Measurements from ENCODE around the gene PURA.

Gene PURA

DNA sequence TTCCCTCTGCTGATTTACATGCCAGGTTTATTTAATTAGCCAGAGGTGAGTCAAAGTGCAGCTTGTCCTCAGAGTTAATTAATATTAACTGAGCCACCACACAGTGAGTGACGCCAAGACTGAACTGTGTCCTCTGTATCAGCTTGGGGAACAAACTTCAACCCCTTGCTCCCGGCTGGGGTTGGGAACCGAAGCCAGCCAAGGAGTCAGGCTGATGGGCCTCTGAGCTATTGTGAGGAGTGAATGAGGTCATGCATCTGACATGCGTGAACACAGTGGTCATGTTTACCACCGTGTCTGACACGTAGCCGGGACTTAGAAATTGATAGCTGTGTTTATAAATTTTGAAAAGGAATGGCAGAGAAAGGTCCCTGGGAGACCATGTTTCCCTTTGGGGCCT is 28.9 kb downstream of the PURA start:
- no peak for TF ChIP-seq POLR2A (IDR thresholded peaks at IDR 0.05; ENCODE audit: low read depth, low read length)
- TF ChIP-seq TAF1 (IDR thresholded peaks at IDR 0.05; ENCODE audit: borderline replicate concordance, low read depth, low read length): no peak
- no peak for TF ChIP-seq POLR2AphosphoS5 (IDR thresholded peaks at IDR 0.05; ENCODE audit: low read depth, low read length)
- FAIRE-seq (no peak), DNase-seq (ENCODE audit: insufficient read length) (no peak)

DNA sequence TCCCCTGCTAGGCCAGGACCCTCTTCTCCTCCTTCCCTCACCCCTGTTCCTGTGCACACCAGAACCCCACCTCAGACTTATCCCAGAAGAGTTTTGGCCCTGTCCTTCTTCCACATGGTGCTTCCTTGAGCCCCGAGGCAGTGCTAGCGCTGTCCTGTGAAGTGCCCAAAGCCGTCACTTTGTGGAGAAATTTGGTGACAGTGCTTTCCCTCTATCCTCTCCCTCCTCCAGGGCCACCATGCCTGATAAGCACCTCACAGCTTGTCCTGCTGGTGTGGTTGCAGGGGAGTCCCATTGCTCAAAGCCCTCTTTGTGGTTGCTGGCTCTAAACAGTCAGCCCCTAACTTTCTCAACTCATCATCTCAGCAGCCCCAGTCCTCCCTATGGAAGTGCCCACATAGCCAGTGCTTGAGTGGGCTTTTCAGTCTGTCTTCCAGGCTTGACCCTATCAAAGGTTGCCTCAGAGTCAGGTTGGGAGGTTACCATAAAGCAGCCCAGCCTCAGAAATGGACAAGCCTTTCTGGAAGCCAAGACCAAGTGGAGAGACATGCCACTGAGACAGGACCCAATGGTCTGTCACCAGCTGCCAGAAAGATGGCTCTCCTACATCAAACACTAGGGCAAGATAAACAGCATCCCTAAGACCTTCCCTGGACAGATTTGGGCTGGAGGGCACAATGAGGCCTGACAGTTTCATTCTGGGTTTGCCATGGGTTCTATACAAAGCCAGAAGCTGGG is 29.8 kb downstream of the PURA start:
- DNase-seq (ENCODE audit: insufficient read length) (no peak), FAIRE-seq (no peak)
- no peak for TF ChIP-seq TAF1 (IDR thresholded peaks at IDR 0.05; ENCODE audit: borderline replicate concordance, low read depth, low read length)
- no peak for TF ChIP-seq POLR2A (IDR thresholded peaks at IDR 0.05; ENCODE audit: low read depth, low read length)
- TF ChIP-seq POLR2AphosphoS5 (IDR thresholded peaks at IDR 0.05; ENCODE audit: low read depth, low read length): no peak

DNA sequence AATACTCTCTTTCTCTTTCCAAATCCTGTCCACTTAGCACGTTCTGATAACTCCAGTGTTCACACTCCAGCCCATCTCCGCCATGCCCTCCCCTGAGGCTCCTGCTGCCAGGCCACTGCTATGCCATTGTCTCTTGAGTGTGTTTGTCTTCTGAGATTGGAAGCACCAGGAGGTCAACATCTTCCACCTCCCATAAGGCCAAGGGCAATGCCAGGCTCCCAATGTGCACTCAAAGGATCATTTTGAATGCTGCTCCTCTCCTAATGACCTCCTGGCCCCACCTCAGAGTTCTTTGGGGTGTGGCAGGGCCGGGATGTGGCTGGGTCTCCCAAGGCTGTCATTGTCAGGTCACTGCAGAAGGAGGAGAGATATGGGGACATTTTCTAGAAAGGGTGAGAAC is 31.3 kb downstream of the PURA start:
- DNase-seq (ENCODE audit: insufficient read length) (no peak), FAIRE-seq (no peak)
- TF ChIP-seq POLR2A (IDR thresholded peaks at IDR 0.05; ENCODE audit: low read depth, low read length) (no peak), TAF1 (IDR thresholded peaks at IDR 0.05; ENCODE audit: borderline replicate concordance, low read depth, low read length) (no peak), POLR2AphosphoS5 (IDR thresholded peaks at IDR 0.05; ENCODE audit: low read depth, low read length) (no peak)

DNA sequence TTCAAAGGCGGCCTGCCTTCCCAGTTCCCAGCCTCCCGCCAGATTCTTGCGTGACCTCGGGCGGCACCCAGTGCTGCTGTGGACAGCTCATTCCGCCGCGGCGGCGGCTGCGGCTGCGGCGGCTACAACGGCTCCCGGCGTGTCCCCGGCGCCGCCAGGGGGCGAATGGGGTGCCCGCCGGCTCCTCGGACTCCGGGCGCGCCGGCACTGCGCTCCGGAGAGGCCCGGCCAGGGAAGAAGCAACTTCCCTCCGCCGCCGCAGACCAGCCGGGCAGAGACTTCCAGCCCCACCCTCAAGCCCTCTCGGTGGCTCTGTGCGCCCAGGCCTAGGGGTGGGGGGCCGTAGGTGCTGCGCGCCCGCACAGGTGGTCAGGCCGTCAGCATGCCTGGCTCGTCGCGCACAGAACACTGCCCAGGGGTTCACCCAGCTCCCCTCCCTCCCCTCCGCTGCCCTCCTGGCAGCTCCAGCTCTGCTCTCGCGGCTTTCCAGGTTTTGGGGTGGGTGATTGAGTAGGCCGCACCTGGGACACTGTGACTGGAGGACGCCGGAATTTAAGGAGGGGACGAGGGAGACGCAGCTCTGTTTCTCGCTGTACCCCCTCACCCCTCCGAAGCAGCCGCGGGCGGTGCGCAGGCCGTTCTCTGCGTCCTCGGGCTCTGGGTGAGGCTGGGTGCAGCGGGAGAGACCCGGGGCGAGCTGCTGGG is 32.1 kb downstream of the PURA start:
- TF ChIP-seq TAF1 (IDR thresholded peaks at IDR 0.05; ENCODE audit: borderline replicate concordance, low read depth, low read length): no peak
- FAIRE-seq (peak; percentile 50), DNase-seq (ENCODE audit: insufficient read length) (peak; percentile 73)

DNA sequence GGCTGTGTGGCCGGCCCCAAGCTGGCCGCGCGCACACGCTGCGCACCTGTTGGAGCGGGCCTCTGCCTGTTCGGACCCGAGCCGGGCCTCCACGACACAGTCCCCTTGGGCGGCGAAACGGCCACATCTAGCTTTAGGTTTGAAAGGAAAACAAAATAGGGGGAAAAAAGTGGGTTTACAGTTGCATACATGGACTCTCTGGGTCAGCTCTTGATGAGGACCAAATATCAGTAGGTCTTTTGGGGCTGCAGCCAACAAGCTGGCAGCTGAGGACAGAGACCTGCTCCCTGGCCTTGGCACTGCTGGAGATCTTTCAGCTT is 32.6 kb downstream of the PURA start:
- FAIRE-seq (no peak), DNase-seq (ENCODE audit: insufficient read length) (no peak)
- TF ChIP-seq POLR2AphosphoS5 (IDR thresholded peaks at IDR 0.05; ENCODE audit: low read depth, low read length) (no peak), TAF1 (IDR thresholded peaks at IDR 0.05; ENCODE audit: borderline replicate concordance, low read depth, low read length) (no peak), POLR2A (IDR thresholded peaks at IDR 0.05; ENCODE audit: low read depth, low read length) (no peak)

DNA sequence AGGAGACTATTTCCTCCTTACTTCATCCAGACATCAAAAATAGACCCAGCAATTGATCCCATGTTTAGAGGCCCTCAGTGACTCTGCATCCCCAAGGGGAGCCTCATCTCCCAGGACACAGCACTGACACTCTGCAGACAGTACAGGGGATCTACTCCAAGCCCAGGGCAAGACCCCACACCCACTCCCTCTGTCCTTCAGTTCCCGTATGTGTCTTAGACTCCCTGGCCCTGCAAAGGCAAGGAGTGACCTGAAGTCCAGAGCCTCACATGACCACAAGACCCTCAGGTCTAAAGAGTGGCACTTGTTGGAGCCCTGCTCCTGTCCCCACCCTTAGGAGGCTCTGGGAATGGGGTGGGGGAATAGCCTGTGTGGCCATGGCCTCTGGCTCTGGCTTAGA is 33.6 kb downstream of the PURA start:
- TF ChIP-seq POLR2A (IDR thresholded peaks at IDR 0.05; ENCODE audit: low read depth, low read length): no peak
- no peak for TF ChIP-seq TAF1 (IDR thresholded peaks at IDR 0.05; ENCODE audit: borderline replicate concordance, low read depth, low read length)
- no peak for TF ChIP-seq POLR2AphosphoS5 (IDR thresholded peaks at IDR 0.05; ENCODE audit: low read depth, low read length)
- no peak for DNase-seq (ENCODE audit: insufficient read length)
- FAIRE-seq: no peak

DNA sequence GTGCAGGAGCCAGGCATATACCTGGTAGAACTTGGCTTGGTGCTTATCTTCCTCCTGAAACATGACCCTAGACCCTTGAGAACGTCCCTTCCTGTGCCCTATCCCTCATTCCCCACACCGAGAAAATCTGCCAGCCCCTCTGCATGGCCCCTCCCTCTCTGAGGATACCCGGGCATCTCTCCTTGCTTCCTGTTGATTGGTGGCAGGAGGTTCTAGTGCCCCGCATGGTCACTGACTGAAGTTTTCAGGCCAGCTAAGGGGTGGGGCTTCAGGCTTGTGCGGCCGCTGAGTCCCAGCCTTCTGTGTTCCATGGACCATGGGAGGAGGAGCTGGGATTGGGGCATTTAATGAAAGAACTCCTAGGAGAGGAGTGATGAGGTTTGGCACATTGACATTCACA is 34.6 kb downstream of the PURA start:
- FAIRE-seq (no peak), DNase-seq (ENCODE audit: insufficient read length) (no peak)
- no peak for TF ChIP-seq POLR2AphosphoS5 (IDR thresholded peaks at IDR 0.05; ENCODE audit: low read depth, low read length)
- no peak for TF ChIP-seq POLR2A (IDR thresholded peaks at IDR 0.05; ENCODE audit: low read depth, low read length)
- no peak for TF ChIP-seq TAF1 (IDR thresholded peaks at IDR 0.05; ENCODE audit: borderline replicate concordance, low read depth, low read length)

DNA sequence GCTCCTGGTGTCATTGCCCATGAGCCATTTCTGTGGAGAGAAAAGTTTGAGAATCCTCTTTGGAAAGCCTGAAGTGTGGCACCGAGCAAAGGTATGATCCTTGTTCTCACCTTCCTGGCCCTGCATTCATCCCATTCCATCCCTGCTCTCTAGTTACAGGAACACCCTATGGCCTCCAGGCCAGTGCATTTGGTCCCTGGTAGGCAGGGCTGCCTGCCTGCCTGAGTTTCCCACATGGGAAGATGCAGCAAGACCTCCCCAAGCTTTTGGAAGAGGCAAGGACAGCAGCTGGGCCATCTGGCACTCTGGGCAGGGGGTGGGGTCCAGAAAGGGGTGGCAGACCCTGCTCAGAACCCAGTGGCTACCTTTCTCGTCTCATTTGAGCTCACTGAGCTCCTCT is 36.3 kb downstream of the PURA start:
- FAIRE-seq (no peak), DNase-seq (ENCODE audit: insufficient read length) (no peak)

DNA sequence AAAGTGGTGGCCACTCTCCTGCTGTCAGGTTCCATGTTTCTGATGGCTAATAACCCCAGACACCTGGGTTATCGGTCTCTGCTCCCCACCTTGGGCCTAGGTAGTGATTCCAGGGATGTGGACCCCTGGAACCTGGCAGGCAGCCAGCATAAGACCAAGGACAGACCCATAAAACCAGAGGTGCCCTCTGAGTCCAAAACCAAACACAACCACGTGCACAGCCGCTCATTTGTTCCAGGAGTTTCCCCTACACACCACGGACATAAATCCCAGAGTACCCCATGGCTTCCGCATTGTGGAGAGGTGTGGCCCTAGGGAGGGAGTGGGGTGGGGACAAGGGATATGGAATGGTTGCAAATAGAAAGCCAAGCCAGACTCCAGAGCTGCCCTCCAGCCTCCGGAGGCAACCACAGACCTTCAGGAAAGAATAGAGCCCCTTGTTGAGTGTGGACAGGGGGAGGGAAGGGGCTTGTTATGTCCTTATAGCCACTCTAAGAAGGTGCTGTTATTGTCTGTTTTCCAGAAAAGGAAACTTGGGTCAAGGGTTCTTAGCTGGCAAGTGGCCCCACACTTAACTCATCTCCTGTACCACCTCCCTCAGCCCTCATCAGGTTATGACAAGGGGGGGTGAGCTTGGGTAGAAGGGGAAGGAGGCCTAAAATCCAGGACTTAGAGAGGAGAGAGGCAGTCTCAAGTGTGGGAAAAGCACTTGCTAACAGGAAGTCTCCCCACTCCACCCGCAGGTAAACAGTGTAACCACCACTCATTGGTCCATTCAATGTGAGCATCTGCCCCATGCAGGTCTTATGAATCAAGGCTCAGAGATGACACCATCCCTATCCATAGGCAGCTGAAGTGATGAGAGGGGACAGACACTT is 37.5 kb downstream of the PURA start:
- FAIRE-seq (no peak), DNase-seq (ENCODE audit: insufficient read length) (no peak)
- TF ChIP-seq TAF1 (IDR thresholded peaks at IDR 0.05; ENCODE audit: borderline replicate concordance, low read depth, low read length) (no peak), POLR2A (IDR thresholded peaks at IDR 0.05; ENCODE audit: low read depth, low read length) (no peak), POLR2AphosphoS5 (IDR thresholded peaks at IDR 0.05; ENCODE audit: low read depth, low read length) (no peak)

More for the DNA sequence above, 36.3 kb downstream of the PURA start:
- no peak for TF ChIP-seq POLR2A (IDR thresholded peaks at IDR 0.05; ENCODE audit: low read depth, low read length)
- no peak for TF ChIP-seq TAF1 (IDR thresholded peaks at IDR 0.05; ENCODE audit: borderline replicate concordance, low read depth, low read length)
- no peak for TF ChIP-seq POLR2AphosphoS5 (IDR thresholded peaks at IDR 0.05; ENCODE audit: low read depth, low read length)

DNA sequence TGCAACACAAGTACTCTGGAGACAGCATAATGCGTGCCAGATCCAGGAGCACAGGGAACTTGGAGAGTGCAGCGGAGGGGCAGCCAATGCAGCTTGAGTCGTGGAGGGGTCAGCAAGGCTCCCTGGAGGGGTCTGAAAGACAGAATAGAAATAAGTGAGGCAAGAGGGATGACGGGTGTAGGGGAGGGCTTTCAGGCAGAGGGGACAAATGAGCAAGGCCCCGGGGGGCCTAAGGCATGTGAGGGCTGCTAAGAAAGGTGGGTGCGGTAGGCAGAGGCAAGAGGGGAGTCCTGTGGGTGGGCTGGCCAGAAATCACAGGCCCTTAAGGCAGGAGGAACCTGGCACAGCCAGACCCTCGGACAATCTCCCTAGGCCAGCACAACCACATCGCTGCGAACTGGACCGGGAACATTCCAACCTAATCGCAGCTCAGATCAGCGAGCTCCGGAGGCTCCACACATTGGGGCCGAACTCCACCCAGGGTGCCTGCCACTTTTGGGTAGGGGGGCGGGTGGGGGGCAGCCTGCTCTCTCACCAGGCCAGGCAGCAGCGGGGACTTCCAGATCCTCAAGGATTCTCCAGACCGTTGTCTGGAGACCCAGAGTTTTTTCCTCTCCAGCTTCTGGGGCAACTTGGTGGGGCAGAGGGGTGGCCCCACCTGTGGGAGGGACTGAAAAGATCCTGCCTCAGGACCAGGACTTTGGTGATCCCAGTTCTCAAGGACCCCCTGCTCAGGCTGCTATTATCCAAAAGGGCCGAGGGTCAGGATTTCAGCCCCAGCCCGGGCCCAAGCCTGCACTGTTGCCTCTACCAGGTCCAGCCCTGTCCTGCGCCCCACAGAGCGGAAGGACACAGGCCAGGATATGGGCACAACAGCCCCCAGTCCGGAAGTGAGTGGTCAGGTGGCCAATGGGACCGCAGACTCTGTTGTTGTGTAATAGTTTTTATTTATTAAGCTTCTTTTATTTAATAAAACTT is 38.4 kb downstream of the PURA start:
- TF ChIP-seq POLR2AphosphoS5 (IDR thresholded peaks at IDR 0.05; ENCODE audit: low read depth, low read length) (no peak), POLR2A (IDR thresholded peaks at IDR 0.05; ENCODE audit: low read depth, low read length) (no peak), TAF1 (IDR thresholded peaks at IDR 0.05; ENCODE audit: borderline replicate concordance, low read depth, low read length) (no peak)
- FAIRE-seq: no peak
- DNase-seq (ENCODE audit: insufficient read length): no peak

DNA sequence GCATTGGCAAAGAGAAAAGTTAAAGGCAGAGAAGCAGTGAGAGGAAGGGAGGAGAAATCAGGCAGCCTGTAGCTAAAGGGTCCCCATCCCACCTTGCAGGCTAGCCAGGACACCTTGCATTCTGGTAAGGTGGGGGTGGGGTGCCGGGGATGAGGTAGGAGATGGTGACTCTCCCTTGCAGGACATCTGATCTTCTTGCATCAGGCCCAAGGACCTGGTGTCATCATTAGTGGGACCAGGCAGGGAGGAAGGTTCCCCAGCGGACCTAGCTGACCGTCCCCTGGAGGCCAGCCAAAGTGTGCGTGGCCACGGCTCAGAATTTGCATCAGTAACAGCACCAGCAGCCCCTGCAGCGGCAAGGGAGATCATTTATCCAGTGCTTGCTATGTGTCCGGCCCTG is 39.3 kb downstream of the PURA start:
- DNase-seq (ENCODE audit: insufficient read length) (no peak), FAIRE-seq (no peak)
- TF ChIP-seq TAF1 (IDR thresholded peaks at IDR 0.05; ENCODE audit: borderline replicate concordance, low read depth, low read length) (no peak), POLR2A (IDR thresholded peaks at IDR 0.05; ENCODE audit: low read depth, low read length) (no peak), POLR2AphosphoS5 (IDR thresholded peaks at IDR 0.05; ENCODE audit: low read depth, low read length) (no peak)

Data from GM12892 (cell line).